DND-41 (cell line): ENCODE results near the gene RPRD1A.

Experiments
- ATAC-seq: fragments of 200-7000 bp; cut with Tn5 transposase; 3 replicates; pipeline ENCODE4 v1.9.1; 2021; ENCODE audit warnings: low read depth; ENCODE audit not compliant: insufficient read depth
- DNase-seq: peaks from one replicate; pipeline ENCODE4 v3.0.0-alpha.2; 2020
- H2AFZ ChIP-seq: 2 replicates; pipeline ENCODE4 v1.6.0; 2012; ENCODE audit warnings: low read depth, low read length
- H3K27ac ChIP-seq: 2 replicates; pipeline ENCODE4 v1.5.1; 2012; ENCODE audit warnings: low read length, inconsistent platforms
- H3K27me3 ChIP-seq: fragments of 200-600 bp; sonication (generic); 2 replicates; pipeline ENCODE4 v1.6.0; 2012; ENCODE audit warnings: low read length, mild to moderate bottlenecking, inconsistent platforms; ENCODE audit not compliant: insufficient read depth, poor library complexity
- H3K36me3 ChIP-seq: 2 replicates; pipeline ENCODE4 v1.5.1; 2012; ENCODE audit warnings: low read length, inconsistent platforms; ENCODE audit not compliant: insufficient read depth
- H3K4me1 ChIP-seq: 2 replicates; pipeline ENCODE4 v1.5.1; 2012; ENCODE audit warnings: mild to moderate bottlenecking, low read length; ENCODE audit not compliant: insufficient read depth
- H3K4me2 ChIP-seq: 2 replicates; pipeline ENCODE4 v1.6.0; 2012; ENCODE audit warnings: mild to moderate bottlenecking, moderate library complexity, low read length, inconsistent platforms; ENCODE audit not compliant: insufficient read depth
- H3K4me3 ChIP-seq, 2 experiments: fragments of 200-600 bp in 1 of 2; shearing (Covaris generic) in 1 of 2; 2 replicates each; pipeline ENCODE4 v1.5.1; 2012 to 2016; ENCODE audit warnings: inconsistent platforms in 2 of 2, low read length in 2 of 2, mild to moderate bottlenecking in 2 of 2, low read depth in 1 of 2, moderate library complexity in 1 of 2
- H3K79me2 ChIP-seq: 2 replicates; pipeline ENCODE4 v1.6.0; 2012; ENCODE audit warnings: low read length, inconsistent platforms; ENCODE audit not compliant: insufficient read depth
- H3K9ac ChIP-seq: 2 replicates; pipeline ENCODE4 v1.6.0; 2012; ENCODE audit warnings: low read depth, mild to moderate bottlenecking, inconsistent platforms, low read length, moderate library complexity
- H3K9me3 ChIP-seq: 2 replicates; pipeline ENCODE4 v1.5.1; 2012; ENCODE audit warnings: low read length, moderate library complexity, mild to moderate bottlenecking, inconsistent platforms; ENCODE audit not compliant: insufficient read depth, severe bottlenecking
- H4K20me1 ChIP-seq: 2 replicates; pipeline ENCODE4 v1.6.0; 2012; ENCODE audit warnings: low read length; ENCODE audit not compliant: insufficient read depth
- CTCF ChIP-seq: IDR thresholded peaks from 2 replicates; pipeline ENCODE4 v1.5.1; 2012; ENCODE audit warnings: borderline replicate concordance, low read length, moderate library complexity, mild to moderate bottlenecking; ENCODE audit not compliant: poor library complexity, severe bottlenecking; ENCODE audit errors: extremely low read depth
- EZH2 ChIP-seq: IDR thresholded peaks from 3 replicates; pipeline ENCODE4 v1.6.1; 2012; ENCODE audit warnings: borderline replicate concordance, low read depth, mild to moderate bottlenecking, moderate library complexity, low read length, inconsistent platforms; ENCODE audit not compliant: severe bottlenecking

Gene RPRD1A

DNA sequence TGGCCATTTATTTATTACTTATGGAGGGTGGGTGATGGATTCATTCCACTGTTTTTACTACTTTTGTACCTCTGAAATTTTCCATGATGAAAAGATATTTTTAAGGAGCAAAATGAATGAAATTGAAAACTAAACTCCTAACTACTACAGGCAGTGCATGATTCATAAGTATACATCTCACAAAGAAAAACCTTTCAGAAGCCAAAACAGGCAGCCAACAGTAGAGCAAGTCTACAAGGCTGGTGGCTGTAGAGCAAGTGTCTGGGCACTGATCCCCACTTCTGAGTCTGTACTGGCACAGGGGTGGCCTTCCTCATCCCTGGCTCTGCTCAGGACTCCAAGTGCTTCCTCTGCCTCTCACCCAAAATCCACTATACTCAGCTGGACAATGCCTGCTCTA lies 103.0 kb downstream of the RPRD1A start:
- H3K27me3 ChIP-seq, result no peaks in the 10 kb centered on the region
- no peaks in the 10 kb centered on the region for H3K9me3 ChIP-seq
- no peaks in the 10 kb centered on the region for H3K36me3 ChIP-seq
- H3K27ac ChIP-seq, result no peak overlapping the region
- H3K4me3 ChIP-seq, result no peak overlapping the region
- no peak overlapping the region for H3K4me2 ChIP-seq
- no peaks in the 10 kb centered on the region for H4K20me1 ChIP-seq
- no peaks in the 10 kb centered on the region for H3K4me1 ChIP-seq
- no peak overlapping the region for H3K9ac ChIP-seq
- no peak for DNase-seq
- no peak for ATAC-seq
- TF ChIP-seq CTCF (no peak), EZH2 (no peak)
- H2AFZ ChIP-seq, result no peak overlapping the region; the same call in 1 of the 2 replicates
- H3K79me2 ChIP-seq, result no peaks in the 10 kb centered on the region

DNA sequence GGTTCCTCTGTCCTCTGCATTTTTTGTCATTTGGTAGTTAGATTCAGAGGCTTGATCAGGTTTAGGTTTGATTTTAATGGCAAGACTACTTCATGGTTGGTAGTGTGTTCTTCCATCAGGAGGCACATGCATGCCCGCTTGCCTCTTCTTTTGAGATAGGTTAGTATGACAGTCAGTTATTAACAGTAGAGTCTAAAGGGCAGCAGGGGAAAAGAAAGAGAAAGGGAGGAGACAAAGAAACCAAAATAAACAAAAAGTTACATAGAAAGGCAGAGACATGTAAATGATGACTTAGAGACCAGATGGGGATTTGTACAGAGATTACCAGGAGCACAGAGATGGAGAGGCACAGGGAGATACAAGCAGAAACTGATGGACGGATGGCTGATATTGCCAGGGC lies 105.0 kb downstream of the RPRD1A start:
- Histone ChIP-seq H3K27ac (no peak overlapping the region), H3K27me3 (no peaks in the 10 kb centered on the region), H4K20me1 (no peaks in the 10 kb centered on the region), H3K36me3 (no peaks in the 10 kb centered on the region), H3K4me2 (no peak overlapping the region), H3K9ac (no peak overlapping the region), H3K79me2 (no peaks in the 10 kb centered on the region), H3K4me3 (no peak overlapping the region), H3K4me1 (no peaks in the 10 kb centered on the region), H2AFZ (no peak overlapping the region), H3K9me3 (no peaks in the 10 kb centered on the region)
- no peak for DNase-seq
- no peak for ATAC-seq
- TF ChIP-seq EZH2 (no peak), CTCF (no peak)

DNA sequence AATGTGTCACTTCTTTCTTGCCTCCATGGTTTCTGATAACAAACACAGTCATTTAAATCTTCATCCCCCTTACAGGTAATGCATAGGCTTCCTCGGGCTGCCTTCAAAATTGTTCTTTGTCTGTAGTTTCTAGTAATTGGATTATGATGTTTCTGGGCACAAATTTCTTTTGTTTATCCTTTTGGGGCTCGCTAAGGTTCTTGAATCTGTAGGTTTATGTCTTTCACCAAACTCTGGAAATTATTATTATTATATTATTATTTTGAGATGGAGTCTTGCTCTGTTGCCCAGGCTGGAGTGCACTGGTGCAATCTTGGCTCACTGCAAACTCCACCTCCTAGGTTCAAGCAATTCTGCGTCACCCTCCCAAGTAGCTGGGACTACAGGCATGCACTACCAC lies 111.1 kb downstream of the RPRD1A start:
- Histone ChIP-seq H3K9ac (no peak overlapping the region), H3K9me3 (peaks cover 3% of the 10 kb centered on the region), H4K20me1 (no peaks in the 10 kb centered on the region), H3K4me3 (no peak overlapping the region), H3K27me3 (no peaks in the 10 kb centered on the region), H3K27ac (no peak overlapping the region), H3K79me2 (no peaks in the 10 kb centered on the region), H3K4me2 (no peak overlapping the region), H3K4me1 (no peaks in the 10 kb centered on the region), H3K36me3 (no peaks in the 10 kb centered on the region), H2AFZ (no peak overlapping the region)
- no peak for ATAC-seq
- TF ChIP-seq CTCF, result no peak
- no peak for TF ChIP-seq EZH2
- DNase-seq, result no peak

GRCh38 chr18:35953688-35954087 lies 113.7 kb downstream of the RPRD1A start:
- H3K27me3 ChIP-seq, result no peaks in the 10 kb centered on the region
- H2AFZ ChIP-seq, result no peak overlapping the region
- DNase-seq (no peak), ATAC-seq (no peak)
- H4K20me1 ChIP-seq, result no peaks in the 10 kb centered on the region
- no peaks in the 10 kb centered on the region for H3K36me3 ChIP-seq
- TF ChIP-seq CTCF (no peak), EZH2 (no peak)
- no peak overlapping the region for H3K4me3 ChIP-seq
- H3K27ac ChIP-seq, result no peak overlapping the region
- peaks cover 3% of the 10 kb centered on the region for H3K9me3 ChIP-seq
- H3K9ac ChIP-seq, result no peak overlapping the region
- H3K4me2 ChIP-seq, result no peak overlapping the region
- no peaks in the 10 kb centered on the region for H3K4me1 ChIP-seq
- no peaks in the 10 kb centered on the region for H3K79me2 ChIP-seq
